Skeletal muscle satellite cell (primary cell): Measurements from ENCODE around the gene BSX.

ENCODE experiments used
- H3K27me3 ChIP-seq: 2 replicates; pipeline ENCODE4 v1.7.0; 2013; ENCODE audit warnings: low read length; ENCODE audit not compliant: control insufficient read depth, insufficient read depth
- H3K36me3 ChIP-seq: 2 replicates; pipeline ENCODE4 v1.7.0; 2013; ENCODE audit warnings: mild to moderate bottlenecking, control low read depth, low read length; ENCODE audit not compliant: insufficient read depth
- H3K4me1 ChIP-seq: 2 replicates; pipeline ENCODE4 v1.7.0; 2013; ENCODE audit warnings: low read length; ENCODE audit not compliant: control insufficient read depth, insufficient read depth
- H3K4me2 ChIP-seq: 2 replicates; pipeline ENCODE4 v1.7.0; 2013; ENCODE audit warnings: mild to moderate bottlenecking, low read length
- H3K4me3 ChIP-seq: 2 replicates; pipeline ENCODE4 v1.7.0; 2013; ENCODE audit warnings: low read length
- H3K9ac ChIP-seq: 2 replicates; pipeline ENCODE4 v1.7.0; 2013; ENCODE audit warnings: mild to moderate bottlenecking, low read depth, low read length, moderate library complexity
- H3K9me3 ChIP-seq: replicated peaks from 2 replicates; pipeline ENCODE4 v1.7.0; 2013; ENCODE audit warnings: mild to moderate bottlenecking, control low read depth, low read length

BSX gene

DNA sequence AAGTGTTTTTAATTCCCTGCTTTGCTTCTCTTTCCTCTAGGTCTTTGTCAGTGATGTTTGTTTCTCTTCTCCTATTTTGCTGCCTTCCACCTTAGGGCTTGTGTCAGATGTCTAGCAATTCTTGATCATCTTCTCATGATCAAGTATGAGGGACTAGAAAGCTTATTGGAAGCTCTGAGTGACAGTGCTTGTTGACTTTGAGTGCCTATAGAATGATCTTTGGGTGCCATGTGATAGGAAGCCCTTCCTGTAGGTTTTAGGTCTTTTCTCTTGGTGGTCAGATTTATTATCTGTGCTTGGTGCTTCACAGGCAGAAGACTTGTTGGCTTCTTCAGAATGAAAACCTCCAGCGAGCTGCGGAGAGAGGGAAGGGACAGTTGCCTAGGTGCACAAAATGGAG, 43.1 kb downstream of the BSX start:
- H3K36me3 ChIP-seq = no peaks in the 10 kb centered on the region
- no peaks in the 10 kb centered on the region for H3K4me1 ChIP-seq
- no peak overlapping the region for H3K9ac ChIP-seq
- no peaks in the 10 kb centered on the region for H3K9me3 ChIP-seq
- H3K4me3 ChIP-seq = no peak overlapping the region
- H3K27me3 ChIP-seq = peaks cover 19% of the 10 kb centered on the region
- H3K4me2 ChIP-seq = no peak overlapping the region

DNA sequence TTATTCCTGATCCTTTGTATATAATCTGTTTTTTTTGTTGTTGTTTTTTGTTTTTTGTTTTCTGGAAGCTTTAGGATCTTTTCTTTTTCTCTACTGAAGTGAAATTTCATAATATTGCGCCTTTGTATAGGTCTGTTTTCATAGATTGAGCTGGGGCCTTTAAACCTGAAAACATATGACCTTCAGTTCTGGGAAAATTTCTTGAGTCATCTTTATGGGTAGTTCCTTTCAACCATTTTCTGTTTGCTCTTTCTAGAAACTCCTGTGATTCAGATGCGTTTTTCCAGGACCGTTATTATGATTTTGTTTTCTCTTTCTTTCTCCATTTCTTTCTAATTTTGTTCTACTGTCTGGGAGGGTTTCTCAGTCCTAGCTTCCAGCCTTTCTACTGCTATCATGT, 43.7 kb downstream of the BSX start:
- peaks cover 24% of the 10 kb centered on the region for H3K27me3 ChIP-seq
- no peaks in the 10 kb centered on the region for H3K9me3 ChIP-seq
- no peak overlapping the region for H3K4me3 ChIP-seq
- H3K4me1 ChIP-seq = no peaks in the 10 kb centered on the region
- no peak overlapping the region for H3K9ac ChIP-seq
- no peak overlapping the region for H3K4me2 ChIP-seq
- H3K36me3 ChIP-seq = no peaks in the 10 kb centered on the region

DNA sequence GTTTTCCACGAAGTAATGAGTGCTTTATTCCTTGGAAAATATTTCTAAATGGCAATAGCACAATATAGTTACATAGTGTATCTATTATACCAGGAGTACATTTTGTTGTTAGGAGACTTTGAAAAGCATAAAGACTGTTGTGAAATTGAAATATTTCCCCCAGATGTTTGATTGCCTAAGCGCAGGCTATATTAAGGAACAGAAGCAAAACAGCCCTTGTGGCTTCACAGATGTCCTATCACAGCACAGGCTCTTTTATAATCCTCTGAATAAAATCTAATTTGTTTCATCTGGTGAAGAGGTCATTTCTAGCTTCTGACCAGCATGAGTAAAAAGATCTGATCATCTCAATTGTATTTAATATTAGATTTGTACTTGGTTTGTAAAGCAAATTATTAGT, 48.2 kb downstream of the BSX start:
- no peaks in the 10 kb centered on the region for H3K36me3 ChIP-seq
- no peak overlapping the region for H3K4me2 ChIP-seq
- peaks cover 30% of the 10 kb centered on the region for H3K27me3 ChIP-seq
- H3K9ac ChIP-seq = no peak overlapping the region
- no peaks in the 10 kb centered on the region for H3K4me1 ChIP-seq
- no peaks in the 10 kb centered on the region for H3K9me3 ChIP-seq
- H3K4me3 ChIP-seq = no peak overlapping the region

DNA sequence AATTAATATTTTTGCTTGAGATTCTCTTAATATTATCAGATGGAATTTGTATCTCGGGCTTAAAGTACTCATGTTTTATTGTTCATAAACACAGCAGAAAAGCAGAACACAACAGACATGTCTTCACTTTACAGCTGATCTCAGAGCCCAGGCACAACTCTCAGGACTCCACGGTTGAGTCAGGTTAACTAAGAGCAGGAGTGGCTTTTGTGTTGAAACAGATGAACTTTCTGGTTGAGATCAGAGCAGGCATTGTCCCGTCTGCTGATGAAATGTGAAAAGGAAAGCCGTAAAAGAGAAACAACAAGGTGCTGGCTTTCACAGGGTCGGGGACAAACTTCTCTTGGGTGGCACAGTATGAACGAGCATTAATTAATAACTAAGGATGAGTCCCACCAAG, 50.1 kb downstream of the BSX start:
- H3K4me2 ChIP-seq = no peak overlapping the region
- H3K4me1 ChIP-seq = no peaks in the 10 kb centered on the region
- no peaks in the 10 kb centered on the region for H3K36me3 ChIP-seq
- no peak overlapping the region for H3K4me3 ChIP-seq
- H3K9ac ChIP-seq = no peak overlapping the region
- peaks cover 18% of the 10 kb centered on the region for H3K27me3 ChIP-seq
- H3K9me3 ChIP-seq = no peaks in the 10 kb centered on the region
